Measurements from ENCODE around the gene CFAP45. TPM values are rescaled to one million over a fixed set of nuclear protein-coding genes. Genes with fewer than 3 reads are reported as not detected.

CFAP45 gene
- total RNA-seq, 1 donor from 2014 or later = 0.46 TPM

- H3K4me3 ChIP-seq (ENCODE audit: low read depth, low read length) = no peak overlapping the region
- DNase-seq (ENCODE audit: low read depth) = no peak
- TF ChIP-seq, protein P1, sequence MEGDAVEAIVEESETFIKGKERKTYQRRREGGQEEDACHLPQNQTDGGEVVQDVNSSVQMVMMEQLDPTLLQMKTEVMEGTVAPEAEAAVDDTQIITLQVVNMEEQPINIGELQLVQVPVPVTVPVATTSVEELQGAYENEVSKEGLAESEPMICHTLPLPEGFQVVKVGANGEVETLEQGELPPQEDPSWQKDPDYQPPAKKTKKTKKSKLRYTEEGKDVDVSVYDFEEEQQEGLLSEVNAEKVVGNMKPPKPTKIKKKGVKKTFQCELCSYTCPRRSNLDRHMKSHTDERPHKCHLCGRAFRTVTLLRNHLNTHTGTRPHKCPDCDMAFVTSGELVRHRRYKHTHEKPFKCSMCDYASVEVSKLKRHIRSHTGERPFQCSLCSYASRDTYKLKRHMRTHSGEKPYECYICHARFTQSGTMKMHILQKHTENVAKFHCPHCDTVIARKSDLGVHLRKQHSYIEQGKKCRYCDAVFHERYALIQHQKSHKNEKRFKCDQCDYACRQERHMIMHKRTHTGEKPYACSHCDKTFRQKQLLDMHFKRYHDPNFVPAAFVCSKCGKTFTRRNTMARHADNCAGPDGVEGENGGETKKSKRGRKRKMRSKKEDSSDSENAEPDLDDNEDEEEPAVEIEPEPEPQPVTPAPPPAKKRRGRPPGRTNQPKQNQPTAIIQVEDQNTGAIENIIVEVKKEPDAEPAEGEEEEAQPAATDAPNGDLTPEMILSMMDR (conservative IDR thresholded peaks at IDR 0.05; ENCODE audit: low read depth, low read length) = no peak
These were observed 68.4 kb downstream of the CFAP45 start for GRCh38 chr1:159831412-159832141.

- TF ChIP-seq, protein P1 (conservative IDR thresholded peaks at IDR 0.05; ENCODE audit: low read depth, low read length) = no peak
- H3K4me3 ChIP-seq (ENCODE audit: low read depth, low read length) = no peak overlapping the region
- DNase-seq (ENCODE audit: low read depth) = no peak
These were observed 69.2 kb downstream of the CFAP45 start for GRCh38 chr1:159830722-159831121.

GRCh38 chr1:159829822-159830465, 70.0 kb downstream of the CFAP45 start:
- TF ChIP-seq, protein P1 (conservative IDR thresholded peaks at IDR 0.05; ENCODE audit: low read depth, low read length) = no peak
- DNase-seq (ENCODE audit: low read depth) = peak; percentile 38
- H3K4me3 ChIP-seq (ENCODE audit: low read depth, low read length) = no peak overlapping the region

- DNase-seq (ENCODE audit: low read depth) = no peak
These were observed 70.7 kb downstream of the CFAP45 start for GRCh38 chr1:159829273-159829634.

GRCh38 chr1:159828581-159829272, 71.2 kb downstream of the CFAP45 start:
- H3K4me3 ChIP-seq (ENCODE audit: low read depth, low read length) = no peak overlapping the region
- no peak for DNase-seq (ENCODE audit: low read depth)
- TF ChIP-seq, protein P1 (conservative IDR thresholded peaks at IDR 0.05; ENCODE audit: low read depth, low read length) = no peak

More at GRCh38 chr1:159829273-159829634, 70.7 kb downstream of the CFAP45 start:
- TF ChIP-seq, protein P1 (conservative IDR thresholded peaks at IDR 0.05; ENCODE audit: low read depth, low read length) = peak; percentile 57
- no peak overlapping the region for H3K4me3 ChIP-seq (ENCODE audit: low read depth, low read length)

DNA sequence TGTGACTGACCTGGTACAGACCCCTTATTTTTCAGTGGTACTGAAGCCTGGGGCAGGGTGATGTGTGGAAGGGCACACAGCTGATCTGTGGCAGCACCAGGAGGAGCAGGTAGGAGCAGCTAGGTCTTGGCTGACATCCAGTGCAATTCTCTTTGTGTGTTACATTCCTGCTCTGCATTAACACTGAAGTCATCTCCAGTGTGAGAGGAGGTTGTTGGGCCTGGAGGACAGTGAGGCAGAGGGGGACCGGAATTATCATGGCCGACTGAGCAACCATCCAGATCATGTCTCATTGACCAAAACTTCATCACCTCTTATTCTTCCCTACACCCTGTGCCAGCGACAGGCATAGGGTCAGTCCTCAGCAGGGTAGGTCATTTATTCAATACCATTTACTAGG, 71.8 kb downstream of the CFAP45 start:
- H3K4me3 ChIP-seq (ENCODE audit: low read depth, low read length) = no peak overlapping the region
- no peak for DNase-seq (ENCODE audit: low read depth)
- TF ChIP-seq, protein P1 (conservative IDR thresholded peaks at IDR 0.05; ENCODE audit: low read depth, low read length) = no peak

All from epithelial cell of proximal tubule (primary cell).